ENCODE data around the gene MUC21.

MUC21 gene

GRCh38 chr6:31033075-31033474, 49.6 kb downstream of the MUC21 start:
- no peak for DNase-seq (ENCODE audit: low spot score)
- no peak overlapping the region for H3K4me3 ChIP-seq
- TF ChIP-seq, protein P1, sequence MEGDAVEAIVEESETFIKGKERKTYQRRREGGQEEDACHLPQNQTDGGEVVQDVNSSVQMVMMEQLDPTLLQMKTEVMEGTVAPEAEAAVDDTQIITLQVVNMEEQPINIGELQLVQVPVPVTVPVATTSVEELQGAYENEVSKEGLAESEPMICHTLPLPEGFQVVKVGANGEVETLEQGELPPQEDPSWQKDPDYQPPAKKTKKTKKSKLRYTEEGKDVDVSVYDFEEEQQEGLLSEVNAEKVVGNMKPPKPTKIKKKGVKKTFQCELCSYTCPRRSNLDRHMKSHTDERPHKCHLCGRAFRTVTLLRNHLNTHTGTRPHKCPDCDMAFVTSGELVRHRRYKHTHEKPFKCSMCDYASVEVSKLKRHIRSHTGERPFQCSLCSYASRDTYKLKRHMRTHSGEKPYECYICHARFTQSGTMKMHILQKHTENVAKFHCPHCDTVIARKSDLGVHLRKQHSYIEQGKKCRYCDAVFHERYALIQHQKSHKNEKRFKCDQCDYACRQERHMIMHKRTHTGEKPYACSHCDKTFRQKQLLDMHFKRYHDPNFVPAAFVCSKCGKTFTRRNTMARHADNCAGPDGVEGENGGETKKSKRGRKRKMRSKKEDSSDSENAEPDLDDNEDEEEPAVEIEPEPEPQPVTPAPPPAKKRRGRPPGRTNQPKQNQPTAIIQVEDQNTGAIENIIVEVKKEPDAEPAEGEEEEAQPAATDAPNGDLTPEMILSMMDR (IDR thresholded peaks at IDR 0.05): no peak
- H3K27ac ChIP-seq: no peak overlapping the region

DNA sequence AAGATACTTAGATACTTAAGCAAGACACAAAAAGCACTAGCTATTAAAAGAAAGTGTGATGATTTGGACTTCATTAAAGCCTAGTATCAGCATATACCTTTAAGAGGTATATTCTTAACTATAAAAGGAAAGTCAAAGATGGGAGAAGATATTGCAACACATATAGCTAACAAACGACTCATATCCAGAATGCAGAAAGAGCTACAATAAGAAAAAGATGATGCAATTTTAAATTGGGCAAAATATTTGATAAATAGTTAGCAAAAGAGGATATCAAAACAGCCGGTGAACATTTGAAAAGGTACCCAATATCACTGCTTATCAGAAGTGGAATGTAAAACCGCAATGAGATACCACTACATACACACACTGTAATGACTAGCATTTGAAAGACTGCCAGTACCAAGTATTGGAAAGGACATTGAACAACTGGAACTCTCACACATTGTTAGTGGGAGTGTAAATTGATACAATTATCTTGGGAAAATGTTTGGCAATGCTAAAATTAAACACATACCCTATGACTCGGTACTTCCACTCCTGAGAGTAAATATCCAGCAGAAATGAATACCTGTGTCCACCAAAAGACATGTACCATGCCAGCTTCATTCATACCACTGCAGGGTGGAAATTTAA, 52.5 kb downstream of the MUC21 start:
- no peak for DNase-seq (ENCODE audit: low spot score)
- TF ChIP-seq, protein P1 (IDR thresholded peaks at IDR 0.05): no peak
- no peak overlapping the region for H3K27ac ChIP-seq

DNA sequence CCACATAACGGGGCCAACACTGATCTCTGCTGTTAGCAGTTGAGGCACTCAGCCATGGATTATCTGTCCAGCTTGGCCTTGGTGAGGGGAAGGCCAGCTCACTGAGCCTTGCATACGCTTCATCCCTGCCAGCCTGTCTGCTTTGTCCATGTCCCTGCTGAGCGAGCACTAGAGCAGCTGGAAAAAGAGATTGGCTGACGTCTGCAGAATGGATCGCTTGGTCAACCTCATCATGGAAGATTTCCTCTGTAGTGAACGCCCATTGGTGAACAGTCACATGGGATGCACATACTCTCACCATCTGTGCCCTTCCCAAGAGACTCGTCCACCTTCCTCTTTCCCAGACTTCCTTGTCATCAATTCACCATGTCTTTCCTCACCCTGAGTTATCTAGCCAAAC, 53.7 kb downstream of the MUC21 start:
- no peak overlapping the region for H3K27ac ChIP-seq
- no peak for DNase-seq (ENCODE audit: low spot score)

More for the DNA sequence above, 52.5 kb downstream of the MUC21 start:
- H3K4me3 ChIP-seq: no peak overlapping the region

DNA sequence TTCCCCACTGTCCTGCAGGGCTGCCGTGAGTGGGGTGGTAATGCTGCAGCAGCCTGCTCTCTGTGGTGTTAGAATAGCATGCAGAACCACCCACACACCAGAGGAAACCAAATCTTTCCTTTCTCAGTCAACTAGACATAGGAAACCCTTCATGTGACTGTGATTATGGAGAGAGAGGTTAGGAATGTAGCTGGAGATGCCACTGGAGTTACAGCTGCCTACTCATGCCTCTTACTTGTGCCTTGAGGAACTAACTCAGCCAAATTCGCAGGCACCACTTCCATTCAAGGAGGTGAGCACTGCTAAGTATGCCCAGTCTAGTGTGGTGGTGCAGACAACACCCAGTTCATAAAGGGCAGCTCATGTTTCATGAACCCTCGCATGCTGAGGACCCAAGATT, 54.2 kb downstream of the MUC21 start:
- H3K27ac ChIP-seq: no peak overlapping the region
- TF ChIP-seq, protein P1 (IDR thresholded peaks at IDR 0.05): no peak
- no peak overlapping the region for H3K4me3 ChIP-seq
- no peak for DNase-seq (ENCODE audit: low spot score)

More for the DNA sequence above, 53.7 kb downstream of the MUC21 start:
- no peak overlapping the region for H3K4me3 ChIP-seq
- TF ChIP-seq, protein P1 (IDR thresholded peaks at IDR 0.05): no peak

GRCh38 chr6:31038559-31038958, 55.0 kb downstream of the MUC21 start:
- DNase-seq (ENCODE audit: low spot score): no peak
- no peak overlapping the region for H3K4me3 ChIP-seq
- TF ChIP-seq, protein P1 (IDR thresholded peaks at IDR 0.05): no peak
- no peak overlapping the region for H3K27ac ChIP-seq

All from coronary artery (tissue), 2 donors.